Cardiac fibroblast (primary cell): ENCODE measurements around the gene SLC39A6.

ENCODE experiments used
- DNase-seq, 2 donors: peaks; one replicate each; pipeline versions ENCODE4 v3.0.0 to v3.0.0-alpha.2; 2010; ENCODE audit warnings: low read depth in 2 of 2
- H3K4me3 ChIP-seq, 2 donors: replicated peaks in 1 of 2; 1 replicate in 1 of 2; 2 replicates in 1 of 2; pipeline ENCODE4 v1.5.1; 2011; ENCODE audit warnings: low read depth in 2 of 2, low read length in 2 of 2, mild to moderate bottlenecking in 2 of 2, moderate library complexity in 1 of 2
- TF ChIP-seq, protein P1 (sequence below): IDR thresholded peaks from one replicate; pipeline ENCODE4 v1.5.1; 2011; ENCODE audit warnings: low read depth, mild to moderate bottlenecking, low read length, inconsistent platforms

Gene SLC39A6

DNA sequence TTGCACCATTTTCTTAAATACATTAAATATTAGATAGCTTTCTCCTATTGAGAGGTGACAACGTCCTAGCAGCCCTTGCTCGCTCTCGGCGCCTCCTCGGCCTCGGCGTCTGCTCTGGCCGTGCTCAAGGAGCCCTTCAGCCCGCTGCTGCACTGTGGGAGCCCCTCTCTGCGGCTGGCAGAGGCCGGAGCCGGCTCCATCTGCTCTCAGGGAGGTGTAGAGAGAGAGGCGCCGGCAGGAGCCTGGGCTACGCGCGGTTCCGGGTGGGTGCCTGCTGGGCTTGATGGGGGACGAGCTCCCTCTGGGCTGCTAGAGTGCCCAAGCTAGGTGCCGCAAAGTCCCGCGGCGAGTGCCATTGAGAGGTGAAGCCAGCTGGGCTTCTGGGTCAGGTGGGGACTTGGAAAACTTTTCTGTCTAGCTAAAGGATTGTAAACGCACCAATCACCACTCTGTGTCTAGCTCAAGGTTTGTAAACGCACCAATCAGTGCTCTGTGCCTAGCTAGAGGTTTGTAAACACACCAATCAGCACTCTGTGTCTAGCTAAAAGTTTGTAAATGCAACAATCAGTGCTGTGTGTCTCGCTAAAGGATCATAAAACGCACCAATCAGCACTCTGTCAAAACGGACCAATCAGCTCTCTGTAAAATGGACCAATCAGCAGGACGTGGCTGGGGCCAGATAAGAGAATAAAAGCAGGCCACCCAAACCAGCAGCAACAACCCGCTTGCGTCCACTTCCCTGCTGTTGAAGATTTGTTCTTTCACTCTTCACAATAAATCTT is 64.9 kb downstream of the SLC39A6 start:
- no peak for DNase-seq
- TF ChIP-seq, protein P1, sequence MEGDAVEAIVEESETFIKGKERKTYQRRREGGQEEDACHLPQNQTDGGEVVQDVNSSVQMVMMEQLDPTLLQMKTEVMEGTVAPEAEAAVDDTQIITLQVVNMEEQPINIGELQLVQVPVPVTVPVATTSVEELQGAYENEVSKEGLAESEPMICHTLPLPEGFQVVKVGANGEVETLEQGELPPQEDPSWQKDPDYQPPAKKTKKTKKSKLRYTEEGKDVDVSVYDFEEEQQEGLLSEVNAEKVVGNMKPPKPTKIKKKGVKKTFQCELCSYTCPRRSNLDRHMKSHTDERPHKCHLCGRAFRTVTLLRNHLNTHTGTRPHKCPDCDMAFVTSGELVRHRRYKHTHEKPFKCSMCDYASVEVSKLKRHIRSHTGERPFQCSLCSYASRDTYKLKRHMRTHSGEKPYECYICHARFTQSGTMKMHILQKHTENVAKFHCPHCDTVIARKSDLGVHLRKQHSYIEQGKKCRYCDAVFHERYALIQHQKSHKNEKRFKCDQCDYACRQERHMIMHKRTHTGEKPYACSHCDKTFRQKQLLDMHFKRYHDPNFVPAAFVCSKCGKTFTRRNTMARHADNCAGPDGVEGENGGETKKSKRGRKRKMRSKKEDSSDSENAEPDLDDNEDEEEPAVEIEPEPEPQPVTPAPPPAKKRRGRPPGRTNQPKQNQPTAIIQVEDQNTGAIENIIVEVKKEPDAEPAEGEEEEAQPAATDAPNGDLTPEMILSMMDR, result no peak
- no peak overlapping the region for H3K4me3 ChIP-seq

DNA sequence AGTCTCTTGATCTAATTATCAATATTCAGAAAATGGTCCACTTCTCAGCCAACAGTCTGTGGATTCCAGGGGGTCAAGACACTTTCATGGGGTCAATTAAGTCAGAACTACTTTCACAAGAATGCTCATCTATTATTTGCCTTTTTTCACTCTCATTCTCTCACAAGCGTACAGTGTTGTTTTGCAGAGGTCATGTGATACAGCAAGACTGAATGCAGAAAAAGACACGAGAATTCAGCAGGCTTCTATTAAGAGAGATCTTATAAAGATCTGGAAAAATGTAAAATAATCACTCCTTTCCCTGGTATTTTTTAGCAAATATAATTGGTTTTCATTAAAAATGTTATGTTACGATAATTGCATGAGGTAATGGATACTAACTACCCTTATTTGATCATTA is 70.5 kb downstream of the SLC39A6 start:
- TF ChIP-seq, protein P1, result no peak
- H3K4me3 ChIP-seq, result no peak overlapping the region
- DNase-seq, result no peak
